CD8-positive, alpha-beta memory T cell (primary cell): ENCODE data around the gene FGF1. TPM values are rescaled to one million over a fixed set of nuclear protein-coding genes. Genes with fewer than 3 reads are reported as not detected.

Experiments used
- CTCF ChIA-PET: fragments of 350-600 bp; sonication (Branson Sonifier 250); formaldehyde crosslinking; loops from one replicate; lab custom pipeline; 2021; ENCODE audit warnings: antibody characterized with exemption; lab: Charles Lee
- POLR2A ChIA-PET: fragments of 350-600 bp; sonication (Branson Sonifier 250); formaldehyde crosslinking; loops from one replicate; lab custom pipeline; 2021; ENCODE audit warnings: antibody characterized with exemption; lab: Charles Lee
- DNase-seq, 5 donors: peaks; one replicate each; pipeline versions ENCODE4 v3.0.0 to v3.0.0-alpha.2; 2020 to 2022; ENCODE audit warnings: mixed read lengths in 1 of 5
- H3K27ac ChIP-seq: one replicate; pipeline ENCODE4 v1.7.0; 2013; ENCODE audit warnings: low read depth, mild to moderate bottlenecking, low read length, moderate library complexity
- H3K27me3 ChIP-seq: 2 replicates; pipeline ENCODE4 v1.7.0; 2013; ENCODE audit warnings: low read length, mild to moderate bottlenecking; ENCODE audit not compliant: insufficient read depth, poor library complexity, severe bottlenecking
- H3K36me3 ChIP-seq: 2 replicates; pipeline ENCODE4 v1.7.0; 2013; ENCODE audit warnings: mild to moderate bottlenecking, low read length, moderate library complexity; ENCODE audit not compliant: insufficient read depth
- H3K4me1 ChIP-seq: 2 replicates; pipeline ENCODE4 v1.7.0; 2013; ENCODE audit warnings: mild to moderate bottlenecking, low read length, moderate library complexity; ENCODE audit not compliant: insufficient read depth
- H3K4me3 ChIP-seq: 2 replicates; pipeline ENCODE4 v1.7.0; 2013; ENCODE audit warnings: mild to moderate bottlenecking, low read length
- H3K9me3 ChIP-seq: 2 replicates; pipeline ENCODE4 v1.7.0; 2013; ENCODE audit warnings: mild to moderate bottlenecking, low read length
- H3K27ac Mint-ChIP-seq, 8 donors: one replicate each; pipeline ENCODE4 v1.8.0; 2020 to 2021; ENCODE audit warnings: mixed read lengths in 8 of 8, mild to moderate bottlenecking in 6 of 8, inconsistent platforms in 3 of 8, moderate library complexity in 3 of 8
- H3K27me3 Mint-ChIP-seq, 2 donors: one replicate each; pipeline ENCODE4 v1.8.0; 2020 to 2021; ENCODE audit warnings: mixed read lengths in 2 of 2, mild to moderate bottlenecking in 1 of 2, moderate library complexity in 1 of 2
- H3K36me3 Mint-ChIP-seq, 3 donors: one replicate each; pipeline ENCODE4 v1.8.0; 2020 to 2021; ENCODE audit warnings: mixed read lengths in 3 of 3, inconsistent platforms in 1 of 3, mild to moderate bottlenecking in 1 of 3
- H3K4me1 Mint-ChIP-seq, 3 donors: one replicate each; pipeline ENCODE4 v1.8.0; 2020 to 2021; ENCODE audit warnings: mixed read lengths in 3 of 3, inconsistent platforms in 1 of 3, mild to moderate bottlenecking in 1 of 3
- H3K4me3 Mint-ChIP-seq, 7 donors: one replicate each; pipeline ENCODE4 v1.8.0; 2020 to 2021; ENCODE audit warnings: mixed read lengths in 7 of 7, mild to moderate bottlenecking in 6 of 7, moderate library complexity in 4 of 7, inconsistent platforms in 2 of 7
- H3K9me3 Mint-ChIP-seq, 5 donors: one replicate each; pipeline ENCODE4 v1.8.0; 2020 to 2022; ENCODE audit warnings: mixed read lengths in 5 of 5, mild to moderate bottlenecking in 3 of 5, moderate library complexity in 2 of 5, inconsistent platforms in 1 of 5
- polyA plus RNA-seq: library from polyadenylated mRNA; unstranded; fragments of 300-500 nt; fragmentation: Illumina TruSeq; gene quantifications from one replicate; pipeline ENCODE4 v1.2.3, GENCODE V29; 2021
- total RNA-seq, 2 experiments: library from RNA; stranded (reverse); gene quantifications; one replicate each; pipeline ENCODE4 v1.2.3, GENCODE V29; 2021

Gene FGF1
- total and polyA plus RNA-seq, 3 experiments from 2014 or later: not detected

DNA sequence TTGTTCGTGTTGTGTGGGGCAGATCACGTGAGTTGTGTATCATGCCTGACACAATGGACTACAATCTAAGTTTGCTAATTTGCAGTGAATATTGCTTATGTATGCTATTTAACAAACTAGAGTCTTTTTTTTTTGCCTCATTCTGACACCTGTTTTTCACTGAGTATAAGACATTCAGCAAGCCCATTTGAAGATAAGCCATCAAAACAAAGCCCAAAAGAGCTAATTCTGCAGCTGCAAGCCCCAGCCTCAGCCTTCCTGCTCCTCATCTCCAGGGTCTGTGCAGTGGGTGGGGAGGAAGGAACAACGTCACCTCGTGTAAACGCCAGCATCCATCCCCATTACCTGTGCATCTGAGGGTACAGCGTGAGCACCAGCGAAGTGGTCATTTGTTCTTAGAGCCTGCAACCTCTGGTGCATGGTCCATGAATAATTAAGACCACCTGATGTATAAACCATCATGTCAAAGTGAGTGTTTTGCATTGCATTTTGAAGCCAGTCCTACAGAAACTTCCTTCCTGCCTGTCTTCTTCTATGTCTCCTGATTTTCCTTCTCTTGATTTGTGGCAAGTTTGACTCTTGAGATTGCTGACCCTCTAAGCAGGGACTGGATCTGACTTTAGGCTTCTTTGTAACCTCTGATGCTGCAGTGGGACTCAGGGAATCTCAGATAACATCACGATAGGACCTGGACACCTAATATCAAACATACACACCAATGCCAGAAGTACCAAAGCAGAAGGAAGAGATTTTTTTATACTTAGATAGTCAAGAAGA is 73.2 kb downstream of the FGF1 start:
- Mint-ChIP-seq H3K9me3 (no peaks in the 10 kb centered on the region), H3K4me1 (peaks cover 2 to 4% (median 3%) of the 10 kb centered on the region in 3 donors), H3K27ac (no peak overlapping the region), H3K36me3 (no peaks in the 10 kb centered on the region), H3K4me3 (no peak overlapping the region), H3K27me3 (peaks cover 21 to 38% of the 10 kb centered on the region in 2 donors)
- CTCF ChIA-PET: interaction anchor here (1.7 kb wide), 1 partner anchor 100 kb away, joined by 4 read pairs; no protein-coding TSS in a partner anchor
- H3K27ac ChIP-seq: no peak overlapping the region
- no peaks in the 10 kb centered on the region for H3K4me1 ChIP-seq
- H3K4me3 ChIP-seq: no peak overlapping the region
- H3K9me3 ChIP-seq: no peaks in the 10 kb centered on the region
- no peaks in the 10 kb centered on the region for H3K27me3 ChIP-seq
- no peaks in the 10 kb centered on the region for H3K36me3 ChIP-seq
- POLR2A ChIA-PET: no interaction called here
- no peak for DNase-seq

DNA sequence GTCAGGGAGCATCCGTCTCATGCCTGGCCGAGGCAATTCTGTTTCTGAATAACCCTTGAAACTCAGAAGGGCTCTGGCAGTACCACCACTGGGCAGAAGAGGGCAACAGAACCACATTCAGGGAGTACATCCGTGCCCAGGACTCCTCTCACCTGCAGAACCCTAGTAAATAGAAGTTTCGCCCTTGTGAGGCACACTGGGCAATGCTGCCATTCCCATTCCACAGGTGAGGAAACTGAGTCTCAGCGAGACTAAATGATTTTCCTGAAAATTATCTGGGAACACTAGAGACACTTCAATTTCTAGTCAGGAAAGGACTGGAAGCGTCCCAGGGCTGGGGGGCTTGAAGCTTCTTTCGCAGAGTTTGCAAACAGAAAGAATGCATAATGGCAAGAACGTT is 74.7 kb downstream of the FGF1 start:
- no peaks in the 10 kb centered on the region for H3K4me1 ChIP-seq
- Mint-ChIP-seq H3K27ac (no peak overlapping the region), H3K27me3 (peaks cover 30 to 51% of the 10 kb centered on the region in 2 donors)

DNA sequence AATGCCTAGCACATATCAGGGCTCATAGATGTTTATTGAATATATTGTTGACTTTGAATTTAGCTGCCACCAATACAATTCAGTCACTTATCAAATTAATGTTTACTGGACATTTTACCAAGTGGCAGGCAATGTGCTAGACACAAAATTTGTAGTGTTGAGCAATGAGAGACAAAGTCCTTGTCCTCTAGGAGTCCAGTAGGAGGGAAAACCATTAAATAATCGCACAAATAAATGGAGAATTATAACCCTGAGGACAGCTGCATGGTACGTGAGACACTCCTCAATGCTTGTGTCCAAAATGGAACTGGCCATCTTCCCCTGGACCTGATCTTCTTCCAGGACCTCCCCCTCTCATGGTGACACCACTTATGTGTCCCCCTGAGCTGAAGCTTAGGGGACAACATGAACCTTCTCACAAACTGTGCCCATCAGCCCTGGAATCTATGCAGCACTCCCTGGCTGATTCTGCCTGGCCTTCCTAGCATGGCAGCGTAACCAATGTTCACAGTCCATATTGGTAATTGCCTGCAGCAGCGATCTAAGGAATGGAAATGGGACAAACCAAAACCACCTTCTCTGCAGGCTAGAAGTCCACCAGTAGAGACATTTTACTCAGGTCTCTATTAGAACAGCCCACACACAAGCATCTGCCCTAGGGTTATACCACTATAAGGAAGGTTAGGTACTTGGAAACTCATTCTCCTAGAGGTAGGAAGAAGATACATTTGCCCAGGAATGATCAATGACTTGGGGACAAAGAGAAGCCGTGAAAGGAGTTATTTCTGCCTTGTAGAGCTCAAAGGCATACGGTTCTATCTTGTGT is 75.5 kb downstream of the FGF1 start:
- H3K4me1 Mint-ChIP-seq: peaks cover 2 to 4% (median 3%) of the 10 kb centered on the region in 3 donors
- H3K27ac Mint-ChIP-seq: no peak overlapping the region
- DNase-seq: no peak
- CTCF ChIA-PET: interaction anchor here (1.1 to 1.5 kb wide), 2 partner anchors 88 to 92 kb away, joined by 3 read pairs; no protein-coding TSS in a partner anchor
- peaks cover 30 to 55% of the 10 kb centered on the region in 2 donors for H3K27me3 Mint-ChIP-seq
- no peaks in the 10 kb centered on the region for H3K36me3 ChIP-seq
- no peak overlapping the region for H3K4me3 ChIP-seq
- H3K27ac ChIP-seq: no peak overlapping the region
- H3K9me3 ChIP-seq: no peaks in the 10 kb centered on the region
- H3K4me1 ChIP-seq: no peaks in the 10 kb centered on the region
- POLR2A ChIA-PET: no interaction called here
- H3K27me3 ChIP-seq: no peaks in the 10 kb centered on the region
- H3K4me3 Mint-ChIP-seq: no peak overlapping the region
- no peaks in the 10 kb centered on the region for H3K9me3 Mint-ChIP-seq
- no peaks in the 10 kb centered on the region for H3K36me3 Mint-ChIP-seq

More for the DNA sequence above, 74.7 kb downstream of the FGF1 start:
- Mint-ChIP-seq H3K4me3 (no peak overlapping the region), H3K9me3 (no peaks in the 10 kb centered on the region), H3K4me1 (peaks cover 2 to 4% (median 3%) of the 10 kb centered on the region in 3 donors), H3K36me3 (no peaks in the 10 kb centered on the region)
- H3K27me3 ChIP-seq: no peaks in the 10 kb centered on the region
- H3K4me3 ChIP-seq: no peak overlapping the region
- ChIA-PET POLR2A (no interaction called here), CTCF (interaction anchor here (1.1 to 1.5 kb wide), 2 partner anchors 87 to 92 kb away, joined by 3 read pairs; no protein-coding TSS in a partner anchor)
- no peaks in the 10 kb centered on the region for H3K36me3 ChIP-seq
- no peak overlapping the region for H3K27ac ChIP-seq
- no peaks in the 10 kb centered on the region for H3K9me3 ChIP-seq
- DNase-seq: peak; percentile 22 to 60 (median 42)

DNA sequence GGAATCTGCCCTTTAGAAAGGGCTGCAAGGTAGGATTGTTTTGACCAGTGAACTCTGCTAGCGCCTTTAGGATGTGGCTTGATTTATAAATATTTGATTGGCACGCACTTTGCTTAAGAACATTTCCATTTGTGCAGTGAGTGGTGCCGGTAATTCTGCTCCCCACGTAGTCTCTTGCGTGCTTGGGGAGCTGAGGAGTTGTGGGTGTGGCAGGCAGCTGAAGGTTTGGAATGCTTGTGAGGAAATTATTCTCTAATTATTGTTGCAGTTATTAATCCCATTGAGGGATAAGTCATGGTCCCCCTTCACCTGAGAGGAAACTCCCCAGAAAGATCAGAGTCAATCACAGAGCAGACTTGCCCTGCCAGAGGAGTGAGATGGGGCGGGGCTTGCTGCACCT is 76.7 kb downstream of the FGF1 start:
- H3K27ac Mint-ChIP-seq: no peak overlapping the region
- no peak overlapping the region for H3K4me3 Mint-ChIP-seq
- no peaks in the 10 kb centered on the region for H3K9me3 Mint-ChIP-seq
- no peak overlapping the region for H3K27ac ChIP-seq
- POLR2A ChIA-PET: no interaction called here
- H3K36me3 ChIP-seq: no peaks in the 10 kb centered on the region
- H3K9me3 ChIP-seq: no peaks in the 10 kb centered on the region
- no peaks in the 10 kb centered on the region for H3K36me3 Mint-ChIP-seq
- no peaks in the 10 kb centered on the region for H3K27me3 ChIP-seq
- peaks cover 2 to 4% (median 3%) of the 10 kb centered on the region in 3 donors for H3K4me1 Mint-ChIP-seq
- peaks cover 32 to 63% of the 10 kb centered on the region in 2 donors for H3K27me3 Mint-ChIP-seq
- H3K4me3 ChIP-seq: no peak overlapping the region
- DNase-seq: no peak
- CTCF ChIA-PET: no interaction called here
- no peaks in the 10 kb centered on the region for H3K4me1 ChIP-seq

DNA sequence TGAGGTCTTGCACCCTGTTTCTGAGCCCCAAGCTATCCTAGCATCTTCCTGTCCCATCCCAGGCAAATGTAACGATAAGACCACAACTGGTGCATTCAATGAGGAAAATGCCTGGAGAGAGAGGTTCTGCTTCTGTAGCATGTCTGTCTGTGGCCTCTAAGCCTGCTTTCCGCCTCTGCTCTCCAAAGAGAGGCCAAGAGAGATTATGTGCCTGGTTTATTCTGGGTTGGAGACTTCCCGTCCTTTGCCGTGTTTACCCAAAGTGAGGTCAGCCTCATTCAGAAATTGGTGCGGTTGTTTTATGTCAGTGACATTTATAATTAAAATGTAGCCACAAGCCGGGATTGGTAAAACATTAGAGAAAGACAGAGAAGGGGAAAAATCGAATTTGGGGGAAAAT is 77.8 kb downstream of the FGF1 start:
- POLR2A ChIA-PET: no interaction called here

DNA sequence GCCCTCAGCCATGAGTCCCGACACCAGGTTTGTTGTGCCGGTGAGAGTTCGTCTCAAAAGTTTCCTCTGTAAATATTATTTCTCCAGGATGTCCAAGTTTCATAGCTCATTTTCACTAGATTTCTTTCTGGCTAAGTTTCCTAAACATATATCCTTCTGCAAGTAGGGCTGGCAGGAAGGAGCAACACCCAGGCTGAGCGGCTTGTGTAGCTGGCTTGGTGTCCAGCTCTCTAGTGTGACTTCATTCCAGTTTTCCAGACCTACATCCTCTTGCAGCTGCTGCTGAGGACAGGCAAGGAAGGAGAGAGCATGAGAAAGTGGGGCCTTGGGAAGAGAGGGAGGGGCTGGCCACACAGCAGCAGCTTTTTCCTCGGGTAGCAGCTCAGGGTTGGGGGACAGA is 80.3 kb downstream of the FGF1 start:
- no peaks in the 10 kb centered on the region for H3K4me1 ChIP-seq
- ChIA-PET CTCF (interaction anchor here (2.3 kb wide), 1 partner anchor 9 kb away, joined by 7 read pairs; no protein-coding TSS in a partner anchor), POLR2A (no interaction called here)
- no peak overlapping the region for H3K27ac ChIP-seq
- Mint-ChIP-seq H3K36me3 (no peaks in the 10 kb centered on the region), H3K4me3 (no peak overlapping the region), H3K9me3 (no peaks in the 10 kb centered on the region), H3K27me3 (peaks cover 25 to 74% of the 10 kb centered on the region in 2 donors), H3K27ac (no peak overlapping the region), H3K4me1 (no peaks in the 10 kb centered on the region)
- H3K9me3 ChIP-seq: no peaks in the 10 kb centered on the region
- H3K4me3 ChIP-seq: no peak overlapping the region
- H3K27me3 ChIP-seq: peaks cover 5% of the 10 kb centered on the region
- DNase-seq: no peak
- no peaks in the 10 kb centered on the region for H3K36me3 ChIP-seq

More for the DNA sequence above, 77.8 kb downstream of the FGF1 start:
- Histone ChIP-seq H3K27ac (no peak overlapping the region), H3K9me3 (no peaks in the 10 kb centered on the region), H3K4me1 (no peaks in the 10 kb centered on the region), H3K27me3 (no peaks in the 10 kb centered on the region), H3K36me3 (no peaks in the 10 kb centered on the region), H3K4me3 (no peak overlapping the region)
- Mint-ChIP-seq H3K36me3 (no peaks in the 10 kb centered on the region), H3K4me1 (peaks cover 2 to 4% (median 3%) of the 10 kb centered on the region in 3 donors), H3K27me3 (peaks cover 30 to 73% of the 10 kb centered on the region in 2 donors), H3K4me3 (no peak overlapping the region), H3K9me3 (no peaks in the 10 kb centered on the region), H3K27ac (no peak overlapping the region)
- DNase-seq: no peak
- CTCF ChIA-PET: no interaction called here

DNA sequence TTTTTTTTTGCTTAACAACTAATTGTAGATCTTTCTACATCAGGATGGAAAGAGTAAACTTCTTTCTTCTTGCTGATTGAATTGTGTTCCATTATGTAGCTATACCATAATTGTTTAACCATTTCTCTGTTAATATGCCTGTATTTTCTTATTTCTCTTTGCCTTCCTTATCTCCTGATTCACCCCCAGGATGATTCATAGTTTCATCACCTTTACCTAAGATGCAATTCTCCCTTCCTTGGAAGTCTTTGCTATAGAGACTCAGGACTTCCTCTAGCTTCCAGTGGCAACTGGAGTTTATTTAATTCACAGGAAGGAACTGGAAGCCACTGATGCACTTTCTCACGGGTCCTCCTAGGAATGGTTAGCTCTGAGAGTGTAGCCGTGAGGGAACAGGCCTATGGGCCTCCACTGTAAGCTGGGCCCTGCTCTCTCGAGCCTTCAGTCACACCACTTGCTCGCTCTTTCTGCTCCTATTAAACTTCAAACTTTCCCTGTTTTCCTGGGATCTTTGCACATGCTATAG is 83.1 kb downstream of the FGF1 start:
- Mint-ChIP-seq H3K9me3 (no peaks in the 10 kb centered on the region), H3K36me3 (no peaks in the 10 kb centered on the region), H3K27me3 (peaks cover 20 to 80% of the 10 kb centered on the region in 2 donors), H3K4me3 (no peak overlapping the region), H3K4me1 (no peaks in the 10 kb centered on the region), H3K27ac (no peak overlapping the region)
- Histone ChIP-seq H3K4me1 (no peaks in the 10 kb centered on the region), H3K27ac (no peak overlapping the region), H3K36me3 (no peaks in the 10 kb centered on the region), H3K27me3 (peaks cover 5% of the 10 kb centered on the region), H3K4me3 (no peak overlapping the region), H3K9me3 (no peaks in the 10 kb centered on the region)
- no peak for DNase-seq
- POLR2A ChIA-PET: no interaction called here
- CTCF ChIA-PET: interaction anchor here (1.5 kb wide), 1 partner anchor 26 kb away, joined by 3 read pairs; no protein-coding TSS in a partner anchor
